GM20431 (cell line): ENCODE data around the gene GIT1.

Source experiments
- in situ Hi-C: fragments of 300-500 bp; cut with MseI, MboI; formaldehyde crosslinking; loops from one replicate; pipeline ENCODE4 v1.15.0; 2020; ENCODE audit warnings: low sequenced_read_pairs; ENCODE audit not compliant: unreplicated experiment

Gene GIT1

GRCh38 chr17:29595107-29595942 lies 5.9 kb upstream of the GIT1 start:
- in situ Hi-C loops, result no loop called here

GRCh38 chr17:29594519-29595090 lies 5.2 kb upstream of the GIT1 start:
- in situ Hi-C loops, result no loop called here

GRCh38 chr17:29593591-29594518 lies 4.4 kb upstream of the GIT1 start:
- in situ Hi-C loops, result no loop called here

- in situ Hi-C loops, result no loop called here
These were observed 3.6 kb upstream of the GIT1 start, which contains the start of gene ANKRD13B for GRCh38 chr17:29592850-29593551. Gene ANKRD13B, plus strand, starts transcription at chr17:29593132. Its CDS starts 490 bp downstream, at chr17:29593622.

- in situ Hi-C loops, result no loop called here
These were observed 2.5 kb upstream of the GIT1 start for GRCh38 chr17:29591737-29592608.

GRCh38 chr17:29591146-29591736 lies 1.8 kb upstream of the GIT1 start:
- in situ Hi-C loops, result no loop called here

GRCh38 chr17:29590411-29591145 lies 1.1 kb upstream of the GIT1 start:
- in situ Hi-C loops, result no loop called here

- in situ Hi-C loops, result no loop called here
These were observed 661 bp downstream of the GIT1 start for GRCh38 chr17:29588562-29589411.

- in situ Hi-C loops, result no loop called here
These were observed 1.4 kb downstream of the GIT1 start for GRCh38 chr17:29588017-29588561.

- in situ Hi-C loops, result no loop called here
These were observed 1.9 kb downstream of the GIT1 start for GRCh38 chr17:29587591-29587990.

GRCh38 chr17:29586676-29587469 lies 2.6 kb downstream of the GIT1 start:
- in situ Hi-C loops, result no loop called here

- in situ Hi-C loops, result no loop called here
These were observed 4.2 kb downstream of the GIT1 start for GRCh38 chr17:29585080-29585751.

- in situ Hi-C loops, result no loop called here
These were observed 4.9 kb downstream of the GIT1 start for GRCh38 chr17:29584452-29585079.

- in situ Hi-C loops, result no loop called here
These were observed 5.9 kb downstream of the GIT1 start for GRCh38 chr17:29583324-29584248.
